GM12878 (cell line): ENCODE results near the gene PRKAG2.

Experiments
- CTCF ChIP-seq, 3 experiments: IDR thresholded peaks in 2 of 3; conservative IDR thresholded peaks in 1 of 3; 2 replicates each; pipeline ENCODE4 v1.5.1; 2011; ENCODE audit warnings: low read depth in 3 of 3, low read length in 3 of 3, mild to moderate bottlenecking in 3 of 3, control low read depth in 2 of 3, moderate library complexity in 2 of 3, inconsistent platforms in 1 of 3, mixed read lengths in 1 of 3; ENCODE audit not compliant: control insufficient read depth in 2 of 3, insufficient read depth in 1 of 3; ENCODE audit errors: extremely low read depth in 1 of 3
- NFYA ChIP-seq: IDR thresholded peaks from 2 replicates; pipeline ENCODE4 v1.6.1; 2011; ENCODE audit warnings: low read depth, mild to moderate bottlenecking, low read length, improper control_type of control experiment, borderline replicate concordance

GRCh38 chr7:151680810-151681209 is 196.1 kb downstream of the PRKAG2 start:
- TF ChIP-seq CTCF (IDR thresholded peaks at IDR 0.05 in 2 of 3, conservative IDR thresholded peaks at IDR 0.05 in 1 of 3; ENCODE audit: control insufficient read depth in 2 of 3, extremely low read depth in 1 of 3, insufficient read depth in 1 of 3, low read depth in 3 of 3, low read length in 3 of 3) (no peak), NFYA (no peak)
